ENCODE results near the gene P2RX6.

The P2RX6 gene

GRCh38 chr22:21074102-21074715, 59.2 kb downstream of the P2RX6 start:
- DNase-seq (ENCODE audit: low read depth in 2 of 2): no peak

GRCh38 chr22:21075516-21076138, 60.7 kb downstream of the P2RX6 start:
- no peak for DNase-seq (ENCODE audit: low read depth in 2 of 2)

GRCh38 chr22:21076912-21077625, 62.1 kb downstream of the P2RX6 start:
- no peak for DNase-seq (ENCODE audit: low read depth in 2 of 2)

Data from stimulated activated CD8-positive, alpha-beta memory T cell treated with anti-CD3 and anti-CD28 coated beads, Interleukin-7, amount 100 ng/mL, for 4 hours (primary cell).